Activated CD4-positive, alpha-beta T cell treated with anti-CD3 and anti-CD28 coated beads, Interleukin-2, Interleukin-6, amounts not matched to agents 100 ng/mL and 50 ng/mL, durations not matched to agents 16 hours and 8 hours (primary cell): ENCODE results near the gene CORO7.

Source experiments
- DNase-seq: peaks from one replicate; pipeline ENCODE4 v3.0.0-alpha.2; 2020

Gene CORO7

GRCh38 chr16:4317532-4318450 lies 98.6 kb downstream of the CORO7 start:
- DNase-seq = no peak

GRCh38 chr16:4316864-4317531 lies 99.4 kb downstream of the CORO7 start:
- DNase-seq = no peak

GRCh38 chr16:4316108-4316863 lies 100.1 kb downstream of the CORO7 start:
- no peak for DNase-seq

- DNase-seq = no peak
Measured at GRCh38 chr16:4315186-4316107, 100.9 kb downstream of the CORO7 start, which contains the start of gene GLIS2. TSS of gene GLIS2 (plus strand) at chr16:4316067. CDS start at chr16:4332281, 16,214 bp downstream.

DNA sequence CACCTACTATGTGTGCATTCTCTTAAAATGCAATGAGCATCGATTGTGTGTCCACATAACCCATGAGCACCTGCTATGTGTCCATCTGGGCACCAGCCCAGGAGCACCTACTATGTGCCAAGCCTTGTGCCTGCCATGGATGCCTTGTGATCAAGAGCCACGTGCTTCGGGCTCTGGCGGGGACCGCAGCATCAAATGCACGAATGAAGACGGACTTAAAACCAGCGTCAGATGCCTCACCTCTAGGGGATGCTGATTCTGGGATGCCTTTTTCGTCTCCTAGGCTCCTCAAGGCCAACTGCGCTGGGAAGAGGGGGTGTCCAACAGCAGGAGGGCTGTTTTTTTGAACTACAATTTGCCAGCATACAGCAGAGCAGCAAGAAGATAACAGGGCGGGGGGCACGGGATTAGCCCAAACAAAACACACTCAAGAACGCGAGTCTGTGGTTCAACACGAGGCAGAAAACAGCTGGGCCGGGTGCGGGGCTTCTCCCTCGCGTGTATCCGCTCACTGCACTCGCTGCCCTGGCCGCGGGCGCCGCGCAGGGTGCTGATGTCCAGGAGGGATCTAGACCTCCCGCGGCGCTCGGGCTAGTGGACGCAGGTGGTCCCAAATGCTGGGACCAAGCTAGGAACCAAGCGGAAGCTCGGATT lies 101.7 kb downstream of the CORO7 start:
- DNase-seq = no peak

- peak; percentile 37 for DNase-seq
Measured at GRCh38 chr16:4313563-4314531, 102.5 kb downstream of the CORO7 start.

- DNase-seq = peak; percentile 66
Measured at GRCh38 chr16:4309833-4310266, 106.5 kb downstream of the CORO7 start.

DNA sequence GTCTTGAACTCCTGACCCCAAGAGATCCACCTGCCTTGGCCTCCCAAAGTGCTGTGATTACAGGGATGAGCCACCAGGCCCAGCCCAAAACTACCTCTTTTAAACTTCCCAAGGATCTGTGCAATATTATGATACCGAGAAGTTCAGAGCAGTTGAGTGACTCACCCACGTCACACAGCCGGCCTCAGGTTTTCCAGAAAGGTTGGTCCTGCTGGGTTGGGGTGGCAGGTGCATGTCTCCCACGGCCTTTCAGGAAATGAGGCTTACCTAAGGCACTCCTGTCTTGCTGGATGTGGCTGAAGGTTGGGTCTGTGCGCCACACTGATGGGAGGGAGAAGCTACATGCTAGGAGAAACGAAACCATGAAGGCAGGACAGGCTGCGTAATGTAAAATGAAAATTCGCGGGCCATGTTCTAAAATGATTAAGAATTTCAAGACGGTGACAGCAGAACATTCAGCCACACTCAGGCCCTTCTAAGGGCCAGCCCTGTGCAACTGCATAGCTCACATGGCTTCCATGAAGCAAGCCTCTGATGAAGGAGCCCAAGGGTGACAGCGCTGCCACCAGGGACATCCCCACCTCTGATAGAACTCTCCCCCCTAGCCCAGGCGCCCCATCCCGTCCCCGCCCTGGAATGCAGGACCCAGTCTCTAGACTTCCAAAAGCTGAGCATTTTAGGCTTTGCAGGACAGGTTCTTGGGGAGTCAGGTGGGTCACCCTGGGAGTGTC lies 107.1 kb downstream of the CORO7 start:
- DNase-seq = no peak

DNA sequence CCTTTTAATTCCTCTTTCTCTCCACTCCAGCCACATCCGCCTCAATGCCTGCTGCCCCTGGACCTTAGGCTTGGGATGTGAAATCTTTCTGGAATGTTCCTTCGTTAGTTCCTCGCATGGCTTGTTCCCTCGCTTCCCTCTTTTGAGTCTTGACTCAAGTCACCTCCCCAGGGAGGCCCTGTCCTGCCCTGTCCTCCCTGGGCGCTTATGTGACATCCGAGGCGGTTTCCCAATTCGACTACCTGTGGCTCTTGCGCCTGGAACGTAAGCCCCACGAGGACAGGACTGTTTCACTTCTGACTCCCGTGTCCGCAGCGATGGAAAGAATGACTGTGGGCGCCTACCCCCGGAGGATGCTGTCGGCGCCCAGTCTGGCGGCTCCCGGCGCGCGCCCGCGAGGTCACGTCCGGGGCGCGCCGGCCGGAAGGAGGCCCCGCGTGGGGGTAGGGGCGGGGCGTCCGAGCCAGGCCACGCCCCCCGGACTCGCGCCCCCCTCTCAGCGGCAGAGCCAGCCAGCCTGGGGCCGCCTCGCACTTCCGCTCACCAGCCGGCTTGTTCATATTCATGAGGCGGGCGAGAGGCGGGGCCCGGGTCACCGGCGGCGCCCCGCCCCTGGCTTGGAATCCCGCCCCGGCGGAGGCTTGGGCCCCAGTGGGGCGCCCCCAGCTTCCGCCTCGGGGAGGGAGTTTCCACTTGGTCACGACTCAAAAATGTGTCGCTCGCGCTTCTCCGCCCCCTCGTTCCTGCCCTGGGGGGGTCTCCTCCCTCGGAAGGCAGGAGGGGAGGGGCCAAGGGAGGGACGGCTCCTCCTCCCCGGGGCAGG lies 109.0 kb downstream of the CORO7 start:
- DNase-seq = peak; percentile 97

GRCh38 chr16:4306470-4307214 lies 109.8 kb downstream of the CORO7 start:
- peak; percentile 36 for DNase-seq
